Left lung (tissue), 10 donors: ENCODE results near the gene HMG20B. TPM values are rescaled to one million over a fixed set of nuclear protein-coding genes. Genes with fewer than 3 reads are reported as not detected.

Source experiments
- ATAC-seq: fragments of 200-7000 bp; cut with Tn5 transposase; one replicate; pipeline ENCODE4 v1.9.1; 2020; ENCODE audit warnings: moderate library complexity
- DNase-seq, 4 donors: peaks; one replicate each; pipeline ENCODE4 v3.0.0-alpha.2; 2013 to 2020
- H3K27ac ChIP-seq, 2 donors: fragments of 200-600 bp; sonication (generic) in 1 of 2; one replicate each; pipeline versions ENCODE4 v1.5.0 to v1.8.0; 2020 to 2021
- H3K27me3 ChIP-seq, 2 donors: fragments of 200-600 bp; sonication (generic) in 1 of 2; one replicate each; pipeline versions ENCODE4 v1.5.0 to v1.8.0; 2020 to 2021
- H3K36me3 ChIP-seq, 2 donors: fragments of 200-600 bp; sonication (generic) in 1 of 2; one replicate each; pipeline versions ENCODE4 v1.5.0 to v1.8.0; 2020 to 2021
- H3K4me1 ChIP-seq, 2 donors: fragments of 200-600 bp; one replicate each; pipeline ENCODE4 v1.8.0; 2021
- H3K4me3 ChIP-seq, 2 donors: fragments of 200-600 bp; sonication (generic) in 1 of 2; one replicate each; pipeline versions ENCODE4 v1.5.0 to v1.8.0; 2020 to 2021; ENCODE audit warnings: mild to moderate bottlenecking in 1 of 2
- H3K9me3 ChIP-seq, 2 donors: fragments of 200-600 bp; sonication (generic) in 1 of 2; one replicate each; pipeline versions ENCODE4 v1.5.0 to v1.8.0; 2020 to 2021
- CTCF ChIP-seq, 2 donors: fragments of 200-600 bp; sonication (generic) in 1 of 2; IDR thresholded peaks; one replicate each; pipeline versions ENCODE4 v1.5.0 to v1.8.0; 2021; ENCODE audit warnings: antibody characterized with exemption in 2 of 2
- intact Hi-C, 2 donors: fragments of 100-400 bp; cut with DNase I; formaldehyde crosslinking; loops; one replicate each; pipeline versions ENCODE4 v1.11.2 to v1.14.2; 2022
- polyA plus RNA-seq, 6 donors: library from polyadenylated mRNA; unstranded; fragments of 120-200 nt; gene quantifications; one replicate each; pipeline ENCODE4 v1.2.1, GENCODE V29; 2013; ENCODE audit not compliant: insufficient read length in 6 of 6
- total RNA-seq, 2 donors: library from RNA; stranded (reverse); fragmentation: NEBNext Ultra II Directional; extraction: Animal tissue kit (Norgen Biotek cat#: 25700); gene quantifications; one replicate each; pipeline ENCODE4 v1.2.1, GENCODE V29; 2021
- donor health status: DM: no; HTN: yes; CAD: no.
- donor health status: DM: no; HTN: no; CAD: no.

The HMG20B gene
- total and polyA plus RNA-seq, 8 donors = 50.9 to 104 (median 87.0) TPM

GRCh38 chr19:3539756-3540118, 33.0 kb upstream of the HMG20B start:
- TF ChIP-seq CTCF (IDR thresholded peaks at IDR 0.05) = no peak
- no peaks in the 10 kb centered on the region for H3K27me3 ChIP-seq
- no peak overlapping the region for H3K4me3 ChIP-seq
- no peaks in the 10 kb centered on the region for H3K4me1 ChIP-seq
- ATAC-seq = no peak
- intact Hi-C loops = loop anchor here in 1 of 2 donors (10.0 kb wide), 1 partner anchor 75 kb away; no protein-coding TSS in a partner anchor
- no peak for DNase-seq
- H3K9me3 ChIP-seq = no peaks in the 10 kb centered on the region
- H3K27ac ChIP-seq = no peak overlapping the region
- peaks cover 0 to 67% of the 10 kb centered on the region in 2 donors for H3K36me3 ChIP-seq

- peaks cover 0 to 70% of the 10 kb centered on the region in 2 donors for H3K36me3 ChIP-seq
- no peaks in the 10 kb centered on the region for H3K27me3 ChIP-seq
- no peaks in the 10 kb centered on the region for H3K9me3 ChIP-seq
- no peak for DNase-seq
- no peak for ATAC-seq
- intact Hi-C loops = loop anchor here in 1 of 2 donors (10.0 kb wide), 1 partner anchor 71 kb away; no protein-coding TSS in a partner anchor
- H3K4me3 ChIP-seq = no peak overlapping the region
- TF ChIP-seq CTCF (IDR thresholded peaks at IDR 0.05) = no peak
- H3K4me1 ChIP-seq = peaks cover 0 to 11% of the 10 kb centered on the region in 2 donors
- no peak overlapping the region for H3K27ac ChIP-seq
Measured at GRCh38 chr19:3543150-3544057, 29.3 kb upstream of the HMG20B start.

GRCh38 chr19:3544058-3544376, 28.7 kb upstream of the HMG20B start:
- intact Hi-C loops = loop anchor here in 1 of 2 donors (10.0 kb wide), 1 partner anchor 71 kb away; no protein-coding TSS in a partner anchor
- H3K4me1 ChIP-seq = peaks cover 0 to 17% of the 10 kb centered on the region in 2 donors
- DNase-seq (no peak), ATAC-seq (no peak)
- no peaks in the 10 kb centered on the region for H3K9me3 ChIP-seq
- H3K27me3 ChIP-seq = no peaks in the 10 kb centered on the region
- peaks cover 0 to 67% of the 10 kb centered on the region in 2 donors for H3K36me3 ChIP-seq
- TF ChIP-seq CTCF (IDR thresholded peaks at IDR 0.05) = no peak
- H3K4me3 ChIP-seq = no peak overlapping the region
- no peak overlapping the region for H3K27ac ChIP-seq

- ATAC-seq (peak; percentile 82), DNase-seq (peak in 3 of 4 donors; percentile 44 to 97 (median 72))
- no peak overlapping the region for H3K27ac ChIP-seq
- TF ChIP-seq CTCF (IDR thresholded peaks at IDR 0.05) = peak; percentile 84 to 96
- no peaks in the 10 kb centered on the region for H3K9me3 ChIP-seq
- peaks cover 0 to 61% of the 10 kb centered on the region in 2 donors for H3K36me3 ChIP-seq
- intact Hi-C loops = loop anchor here in 1 of 2 donors (10.0 kb wide), 1 partner anchor 70 kb away; no protein-coding TSS in a partner anchor
- H3K27me3 ChIP-seq = no peaks in the 10 kb centered on the region
- H3K4me1 ChIP-seq = peaks cover 0 to 22% of the 10 kb centered on the region in 2 donors
- H3K4me3 ChIP-seq = no peak overlapping the region
Measured at GRCh38 chr19:3544742-3545668, 27.7 kb upstream of the HMG20B start.
